ENCODE data around the gene LRP1B.

DNA sequence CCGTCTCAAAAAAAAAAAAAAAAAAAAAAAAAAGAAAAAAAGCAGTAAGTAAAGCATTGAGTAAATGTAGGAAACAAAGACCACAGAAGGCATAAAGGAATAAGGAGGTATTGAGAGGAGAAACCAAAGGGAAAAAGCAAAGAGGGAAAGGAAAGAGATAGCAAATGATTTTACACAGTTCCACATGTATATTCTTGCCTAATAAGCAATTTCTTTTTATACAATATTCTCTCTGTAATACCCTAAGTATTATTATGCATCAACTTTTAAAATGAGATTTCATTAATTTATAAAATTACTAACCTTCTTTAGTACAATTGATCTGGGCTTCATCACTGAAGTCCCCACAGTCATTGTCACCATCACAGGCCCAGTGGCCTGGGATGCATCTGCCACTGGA is 1180.9 kb downstream of the LRP1B start:
- TF ChIP-seq, protein P1, sequence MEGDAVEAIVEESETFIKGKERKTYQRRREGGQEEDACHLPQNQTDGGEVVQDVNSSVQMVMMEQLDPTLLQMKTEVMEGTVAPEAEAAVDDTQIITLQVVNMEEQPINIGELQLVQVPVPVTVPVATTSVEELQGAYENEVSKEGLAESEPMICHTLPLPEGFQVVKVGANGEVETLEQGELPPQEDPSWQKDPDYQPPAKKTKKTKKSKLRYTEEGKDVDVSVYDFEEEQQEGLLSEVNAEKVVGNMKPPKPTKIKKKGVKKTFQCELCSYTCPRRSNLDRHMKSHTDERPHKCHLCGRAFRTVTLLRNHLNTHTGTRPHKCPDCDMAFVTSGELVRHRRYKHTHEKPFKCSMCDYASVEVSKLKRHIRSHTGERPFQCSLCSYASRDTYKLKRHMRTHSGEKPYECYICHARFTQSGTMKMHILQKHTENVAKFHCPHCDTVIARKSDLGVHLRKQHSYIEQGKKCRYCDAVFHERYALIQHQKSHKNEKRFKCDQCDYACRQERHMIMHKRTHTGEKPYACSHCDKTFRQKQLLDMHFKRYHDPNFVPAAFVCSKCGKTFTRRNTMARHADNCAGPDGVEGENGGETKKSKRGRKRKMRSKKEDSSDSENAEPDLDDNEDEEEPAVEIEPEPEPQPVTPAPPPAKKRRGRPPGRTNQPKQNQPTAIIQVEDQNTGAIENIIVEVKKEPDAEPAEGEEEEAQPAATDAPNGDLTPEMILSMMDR (IDR thresholded peaks at IDR 0.05) = no peak
- no peak for TF ChIP-seq POLR2A (IDR thresholded peaks at IDR 0.05)

All from Peyer's patch (tissue), 4 donors.